ENCODE measurements around the gene ARHGAP18. TPM values are rescaled to one million over a fixed set of nuclear protein-coding genes. Genes with fewer than 3 reads are reported as not detected.

Gene ARHGAP18
- total RNA-seq, 1 donor from 2014 or later: 3.9 TPM

DNA sequence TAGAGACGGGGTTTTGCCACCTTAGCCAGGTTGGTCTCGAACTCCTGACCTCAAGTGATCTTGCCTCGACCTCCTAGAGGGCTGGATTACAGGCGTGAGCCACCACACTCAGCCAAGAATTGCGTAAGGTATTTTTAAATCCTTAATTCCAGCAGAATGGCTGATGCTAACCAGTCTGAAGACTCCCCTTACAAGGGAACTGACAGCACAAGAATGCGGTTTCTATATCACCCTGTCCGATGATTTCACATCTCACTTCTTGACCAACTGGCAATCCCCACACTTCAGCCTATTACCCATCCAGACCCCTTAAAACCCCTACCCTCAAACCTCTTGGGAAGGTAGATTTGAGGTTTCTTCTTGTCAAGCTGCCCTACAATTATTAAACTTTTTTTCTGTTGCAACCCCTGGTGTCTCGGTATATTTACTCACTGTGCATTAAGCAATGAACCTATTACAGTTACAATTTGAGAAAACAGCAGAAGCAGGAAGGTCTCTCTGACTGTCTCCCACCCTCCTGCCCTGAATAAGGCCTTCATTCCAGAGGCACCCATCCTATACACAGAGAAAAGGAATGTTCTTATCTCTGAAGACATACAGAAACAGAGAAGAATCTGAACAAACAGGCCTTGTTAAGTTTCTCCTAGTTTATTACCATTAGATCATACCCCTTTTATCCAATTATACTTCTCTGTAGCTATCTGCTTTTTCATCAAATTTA is 164.9 kb downstream of the ARHGAP18 start:
- Mint-ChIP-seq H3K36me3 (no peaks in the 10 kb centered on the region), H3K27ac (no peak overlapping the region), H3K27me3 (ENCODE audit: insufficient read depth, low read depth) (peaks cover 5% of the 10 kb centered on the region), H3K9me3 (no peaks in the 10 kb centered on the region), H3K4me3 (no peak overlapping the region), H3K4me1 (no peaks in the 10 kb centered on the region)
- no peak overlapping the region for H2AFZ ChIP-seq (replicated peaks)
- no peaks in the 10 kb centered on the region for H3K9me3 ChIP-seq (ENCODE audit: low read depth)
- no peak overlapping the region for H3K9ac ChIP-seq
- no peaks in the 10 kb centered on the region for H3F3A ChIP-seq (ENCODE audit: low read depth)
- no peaks in the 10 kb centered on the region for H3K27me3 ChIP-seq
- H3K27ac ChIP-seq: no peak overlapping the region
- no peaks in the 10 kb centered on the region for H4K20me1 ChIP-seq (ENCODE audit: low read depth)
- DNase-seq (ENCODE audit: low spot score): no peak
- no peaks in the 10 kb centered on the region for H3K4me1 ChIP-seq
- H3K79me2 ChIP-seq (ENCODE audit: low read depth): no peaks in the 10 kb centered on the region
- H3K4me3 ChIP-seq: no peak overlapping the region
- TF ChIP-seq EZH2phosphoT487 (IDR thresholded peaks at IDR 0.05) (no peak), CTCF (IDR thresholded peaks at IDR 0.05) (no peak), EZH2 (IDR thresholded peaks at IDR 0.05) (no peak)
- no peaks in the 10 kb centered on the region for H3K36me3 ChIP-seq
- H3K4me2 ChIP-seq: no peak overlapping the region

GRCh38 chr6:129543981-129544380 is 166.0 kb downstream of the ARHGAP18 start:
- H3K27me3 Mint-ChIP-seq (ENCODE audit: insufficient read depth, low read depth): peaks cover 5% of the 10 kb centered on the region
- H3K9me3 Mint-ChIP-seq: no peaks in the 10 kb centered on the region
- H3F3A ChIP-seq (ENCODE audit: low read depth): no peaks in the 10 kb centered on the region
- H3K4me2 ChIP-seq: no peak overlapping the region
- no peak overlapping the region for H2AFZ ChIP-seq (replicated peaks)
- H3K9ac ChIP-seq: no peak overlapping the region
- H4K20me1 ChIP-seq (ENCODE audit: low read depth): no peaks in the 10 kb centered on the region
- no peaks in the 10 kb centered on the region for H3K4me1 Mint-ChIP-seq
- no peak for DNase-seq (ENCODE audit: low spot score)
- TF ChIP-seq EZH2 (IDR thresholded peaks at IDR 0.05) (no peak), EZH2phosphoT487 (IDR thresholded peaks at IDR 0.05) (no peak)
- H3K36me3 ChIP-seq: no peaks in the 10 kb centered on the region
- H3K9me3 ChIP-seq (ENCODE audit: low read depth): no peaks in the 10 kb centered on the region
- H3K27ac ChIP-seq: no peak overlapping the region
- no peak overlapping the region for H3K4me3 ChIP-seq
- H3K27ac Mint-ChIP-seq: no peak overlapping the region
- no peaks in the 10 kb centered on the region for H3K36me3 Mint-ChIP-seq
- no peaks in the 10 kb centered on the region for H3K4me1 ChIP-seq
- H3K4me3 Mint-ChIP-seq: no peak overlapping the region
- no peaks in the 10 kb centered on the region for H3K27me3 ChIP-seq
- H3K79me2 ChIP-seq (ENCODE audit: low read depth): no peaks in the 10 kb centered on the region

DNA sequence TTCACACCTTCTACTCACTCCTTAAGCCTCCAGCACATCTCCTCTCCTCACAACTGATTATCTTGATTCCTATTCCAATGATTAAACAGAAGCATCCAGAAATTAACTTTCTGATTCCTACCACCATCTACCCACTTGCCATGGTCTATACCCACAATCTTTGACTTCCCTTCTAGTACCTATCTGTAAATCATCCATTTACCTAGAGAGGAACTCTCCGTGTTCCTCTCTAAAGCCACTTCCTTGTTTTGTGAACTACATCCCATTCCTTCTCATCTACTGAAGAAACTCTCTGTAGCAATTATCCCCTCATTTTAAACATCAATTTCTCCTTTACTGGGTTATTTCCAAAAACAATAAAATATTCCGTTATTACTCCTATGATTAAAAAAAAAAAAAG is 167.3 kb downstream of the ARHGAP18 start:
- no peak for TF ChIP-seq EZH2 (IDR thresholded peaks at IDR 0.05)
- TF ChIP-seq CTCF (IDR thresholded peaks at IDR 0.05): no peak
- no peak for TF ChIP-seq EZH2phosphoT487 (IDR thresholded peaks at IDR 0.05)
- H3K4me3 Mint-ChIP-seq: no peak overlapping the region
- H3K9me3 ChIP-seq (ENCODE audit: low read depth): no peaks in the 10 kb centered on the region
- peaks cover 5% of the 10 kb centered on the region for H3K4me1 Mint-ChIP-seq
- no peak for DNase-seq (ENCODE audit: low spot score)
- H3K79me2 ChIP-seq (ENCODE audit: low read depth): no peaks in the 10 kb centered on the region
- no peaks in the 10 kb centered on the region for H3K36me3 Mint-ChIP-seq
- H3K27me3 ChIP-seq: no peaks in the 10 kb centered on the region
- H3K4me2 ChIP-seq: no peak overlapping the region
- no peak overlapping the region for H3K27ac Mint-ChIP-seq
- H3K9me3 Mint-ChIP-seq: no peaks in the 10 kb centered on the region
- no peak overlapping the region for H3K27ac ChIP-seq
- no peak overlapping the region for H2AFZ ChIP-seq (replicated peaks)
- H3F3A ChIP-seq (ENCODE audit: low read depth): no peaks in the 10 kb centered on the region
- no peak overlapping the region for H3K4me3 ChIP-seq
- no peaks in the 10 kb centered on the region for H4K20me1 ChIP-seq (ENCODE audit: low read depth)
- H3K4me1 ChIP-seq: no peaks in the 10 kb centered on the region
- H3K27me3 Mint-ChIP-seq (ENCODE audit: insufficient read depth, low read depth): peaks cover 5% of the 10 kb centered on the region
- H3K36me3 ChIP-seq: no peaks in the 10 kb centered on the region
- H3K9ac ChIP-seq: no peak overlapping the region

DNA sequence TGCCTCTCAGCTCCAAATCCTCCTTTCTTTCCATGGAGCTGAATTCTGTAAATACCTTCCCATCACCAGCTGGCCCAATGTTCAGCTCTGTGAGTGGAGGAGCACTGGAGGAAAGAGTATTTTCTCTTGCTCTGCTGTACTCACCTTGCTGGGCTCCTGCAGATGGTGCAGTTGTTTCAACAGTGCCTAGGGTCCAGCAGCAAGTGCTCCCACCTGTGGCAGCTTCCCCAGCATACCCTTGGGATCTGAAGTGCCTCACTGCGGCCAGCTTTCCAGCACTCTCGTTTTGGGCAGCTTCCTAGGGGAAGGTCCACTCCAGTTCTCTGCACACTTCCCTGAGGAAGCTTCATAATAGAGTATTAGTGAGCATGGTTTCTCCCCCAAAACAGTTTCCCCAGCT is 170.9 kb downstream of the ARHGAP18 start:
- TF ChIP-seq EZH2 (IDR thresholded peaks at IDR 0.05) (no peak), CTCF (IDR thresholded peaks at IDR 0.05) (no peak), EZH2phosphoT487 (IDR thresholded peaks at IDR 0.05) (no peak)
- H3K27me3 ChIP-seq: no peaks in the 10 kb centered on the region
- H3K27ac Mint-ChIP-seq: no peak overlapping the region
- no peak overlapping the region for H3K4me3 ChIP-seq
- H2AFZ ChIP-seq (replicated peaks): no peak overlapping the region
- no peak for DNase-seq (ENCODE audit: low spot score)
- peaks cover 3% of the 10 kb centered on the region for H3K27me3 Mint-ChIP-seq (ENCODE audit: insufficient read depth, low read depth)
- no peaks in the 10 kb centered on the region for H3K36me3 ChIP-seq
- H3F3A ChIP-seq (ENCODE audit: low read depth): no peaks in the 10 kb centered on the region
- H3K9ac ChIP-seq: no peak overlapping the region
- H4K20me1 ChIP-seq (ENCODE audit: low read depth): no peaks in the 10 kb centered on the region
- peaks cover 5% of the 10 kb centered on the region for H3K4me1 Mint-ChIP-seq
- no peak overlapping the region for H3K4me3 Mint-ChIP-seq
- no peaks in the 10 kb centered on the region for H3K9me3 Mint-ChIP-seq
- H3K4me2 ChIP-seq: no peak overlapping the region
- H3K9me3 ChIP-seq (ENCODE audit: low read depth): no peaks in the 10 kb centered on the region
- H3K4me1 ChIP-seq: no peaks in the 10 kb centered on the region
- H3K27ac ChIP-seq: no peak overlapping the region
- H3K36me3 Mint-ChIP-seq: no peaks in the 10 kb centered on the region
- H3K79me2 ChIP-seq (ENCODE audit: low read depth): no peaks in the 10 kb centered on the region

All from neural progenitor cell (in vitro differentiated cells).